ENCODE results near the gene SEMA7A.

DNA sequence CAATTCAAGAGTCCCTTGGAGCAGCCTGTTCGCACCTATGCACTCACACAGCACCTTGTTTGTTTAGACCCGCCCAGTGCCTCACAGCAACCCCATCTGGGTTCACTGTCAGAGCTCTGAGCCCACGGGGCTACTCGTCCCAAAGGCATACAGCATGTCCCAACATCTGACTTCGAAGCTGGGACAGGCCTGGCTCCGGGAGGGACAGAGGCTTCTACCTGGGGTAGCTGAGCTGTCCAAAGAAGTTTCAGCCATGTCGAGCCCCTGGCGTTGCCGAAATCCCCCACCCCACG lies 37.7 kb downstream of the SEMA7A start:
- TF ChIP-seq, protein P1, sequence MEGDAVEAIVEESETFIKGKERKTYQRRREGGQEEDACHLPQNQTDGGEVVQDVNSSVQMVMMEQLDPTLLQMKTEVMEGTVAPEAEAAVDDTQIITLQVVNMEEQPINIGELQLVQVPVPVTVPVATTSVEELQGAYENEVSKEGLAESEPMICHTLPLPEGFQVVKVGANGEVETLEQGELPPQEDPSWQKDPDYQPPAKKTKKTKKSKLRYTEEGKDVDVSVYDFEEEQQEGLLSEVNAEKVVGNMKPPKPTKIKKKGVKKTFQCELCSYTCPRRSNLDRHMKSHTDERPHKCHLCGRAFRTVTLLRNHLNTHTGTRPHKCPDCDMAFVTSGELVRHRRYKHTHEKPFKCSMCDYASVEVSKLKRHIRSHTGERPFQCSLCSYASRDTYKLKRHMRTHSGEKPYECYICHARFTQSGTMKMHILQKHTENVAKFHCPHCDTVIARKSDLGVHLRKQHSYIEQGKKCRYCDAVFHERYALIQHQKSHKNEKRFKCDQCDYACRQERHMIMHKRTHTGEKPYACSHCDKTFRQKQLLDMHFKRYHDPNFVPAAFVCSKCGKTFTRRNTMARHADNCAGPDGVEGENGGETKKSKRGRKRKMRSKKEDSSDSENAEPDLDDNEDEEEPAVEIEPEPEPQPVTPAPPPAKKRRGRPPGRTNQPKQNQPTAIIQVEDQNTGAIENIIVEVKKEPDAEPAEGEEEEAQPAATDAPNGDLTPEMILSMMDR (conservative IDR thresholded peaks at IDR 0.05; ENCODE audit: low read depth, low read length), result no peak
- TF ChIP-seq EZH2 (IDR thresholded peaks at IDR 0.05; ENCODE audit: low read length, unreplicated experiment) (no peak), EZH2phosphoT487 (IDR thresholded peaks at IDR 0.05; ENCODE audit: borderline replicate concordance, low read length) (no peak)
